ENCODE results near the gene P2RX2.

The P2RX2 gene

GRCh38 chr12:132640936-132641335, 22.4 kb downstream of the P2RX2 start:
- Histone ChIP-seq H3K4ac (ENCODE audit: low read depth, low read length) (no peak overlapping the region), H3K79me2 (ENCODE audit: control insufficient read depth, insufficient read depth, low read length, poor library complexity) (no peaks in the 10 kb centered on the region), H3K9me3 (ENCODE audit: insufficient read depth, low read depth, low read length) (no peaks in the 10 kb centered on the region), H3K4me2 (ENCODE audit: low read length) (no peak overlapping the region), H3K14ac (ENCODE audit: low read length) (no peak overlapping the region), H2AFZ (ENCODE audit: insufficient read depth, low read length, poor library complexity) (no peak overlapping the region), H3K23ac (ENCODE audit: low read length) (no peak overlapping the region), H4K8ac (ENCODE audit: low read depth, low read length) (no peak overlapping the region), H2BK12ac (ENCODE audit: low read length) (no peak overlapping the region), H3K27me3 (ENCODE audit: insufficient read depth, low read length) (no peaks in the 10 kb centered on the region), H2BK5ac (ENCODE audit: low read depth, low read length, poor library complexity) (no peak overlapping the region), H3K79me1 (ENCODE audit: low read length) (no peaks in the 10 kb centered on the region), H3K4me3 (ENCODE audit: low read depth, low read length) (no peak overlapping the region), H3K18ac (ENCODE audit: low read length) (no peak overlapping the region), H3K4me1 (ENCODE audit: control insufficient read depth in 1 of 2, insufficient read depth in 2 of 2, low read length in 2 of 2) (no peaks in the 10 kb centered on the region), H4K12ac (ENCODE audit: low read depth, low read length) (no peak overlapping the region), H2AK5ac (ENCODE audit: low read length) (no peak overlapping the region), H4K91ac (ENCODE audit: low read depth, low read length) (no peak overlapping the region), H2BK120ac (ENCODE audit: insufficient read depth, low read length, poor library complexity) (no peak overlapping the region), H3K27ac (ENCODE audit: low read depth, low read length) (no peak overlapping the region), H3K9ac (ENCODE audit: low read length) (no peak overlapping the region), H3K36me3 (ENCODE audit: control insufficient read depth in 1 of 2, insufficient read depth in 2 of 2, low read length in 2 of 2) (peaks cover 73 to 77% of the 10 kb centered on the region in 2 experiments)
- WGBS (ENCODE audit: extremely low coverage, insufficient coverage, insufficient read length): no CpG with 5 or more reads among the region's 10 CpGs
- no peak for DNase-seq

GRCh38 chr12:132641811-132642650, 23.5 kb downstream of the P2RX2 start:
- no peak overlapping the region for H3K4ac ChIP-seq (ENCODE audit: low read depth, low read length)
- no peak overlapping the region for H3K9ac ChIP-seq (ENCODE audit: low read length)
- no peaks in the 10 kb centered on the region for H3K27me3 ChIP-seq (ENCODE audit: insufficient read depth, low read length)
- H3K23ac ChIP-seq (ENCODE audit: low read length): no peak overlapping the region
- no peak overlapping the region for H3K4me2 ChIP-seq (ENCODE audit: low read length)
- H2BK120ac ChIP-seq (ENCODE audit: insufficient read depth, low read length, poor library complexity): no peak overlapping the region
- H4K12ac ChIP-seq (ENCODE audit: low read depth, low read length): no peak overlapping the region
- no peak for DNase-seq
- H3K36me3 ChIP-seq (ENCODE audit: control insufficient read depth in 1 of 2, insufficient read depth in 2 of 2, low read length in 2 of 2): peaks cover 70 to 74% of the 10 kb centered on the region in 2 experiments
- no peaks in the 10 kb centered on the region for H3K9me3 ChIP-seq (ENCODE audit: insufficient read depth, low read depth, low read length)
- H3K18ac ChIP-seq (ENCODE audit: low read length): no peak overlapping the region
- H3K27ac ChIP-seq (ENCODE audit: low read depth, low read length): no peak overlapping the region
- no peaks in the 10 kb centered on the region for H3K79me1 ChIP-seq (ENCODE audit: low read length)
- no peak overlapping the region for H4K91ac ChIP-seq (ENCODE audit: low read depth, low read length)
- H2BK12ac ChIP-seq (ENCODE audit: low read length): no peak overlapping the region
- no peak overlapping the region for H2BK5ac ChIP-seq (ENCODE audit: low read depth, low read length, poor library complexity)
- no peak overlapping the region for H2AK5ac ChIP-seq (ENCODE audit: low read length)
- no peak overlapping the region for H2AFZ ChIP-seq (ENCODE audit: insufficient read depth, low read length, poor library complexity)
- H3K4me1 ChIP-seq (ENCODE audit: control insufficient read depth in 1 of 2, insufficient read depth in 2 of 2, low read length in 2 of 2): no peaks in the 10 kb centered on the region
- H3K14ac ChIP-seq (ENCODE audit: low read length): no peak overlapping the region
- H3K4me3 ChIP-seq (ENCODE audit: low read depth, low read length): no peak overlapping the region
- no CpG with 5 or more reads among the region's 28 CpGs for WGBS (ENCODE audit: extremely low coverage, insufficient coverage, insufficient read length)
- H4K8ac ChIP-seq (ENCODE audit: low read depth, low read length): no peak overlapping the region
- H3K79me2 ChIP-seq (ENCODE audit: control insufficient read depth, insufficient read depth, low read length, poor library complexity): no peaks in the 10 kb centered on the region

- Histone ChIP-seq H3K4me1 (ENCODE audit: control insufficient read depth in 1 of 2, insufficient read depth in 2 of 2, low read length in 2 of 2) (no peaks in the 10 kb centered on the region), H4K12ac (ENCODE audit: low read depth, low read length) (no peak overlapping the region), H2AK5ac (ENCODE audit: low read length) (no peak overlapping the region), H3K9me3 (ENCODE audit: insufficient read depth, low read depth, low read length) (no peaks in the 10 kb centered on the region), H3K4me2 (ENCODE audit: low read length) (no peak overlapping the region), H3K27ac (ENCODE audit: low read depth, low read length) (no peak overlapping the region), H3K14ac (ENCODE audit: low read length) (no peak overlapping the region), H2AFZ (ENCODE audit: insufficient read depth, low read length, poor library complexity) (no peak overlapping the region), H2BK120ac (ENCODE audit: insufficient read depth, low read length, poor library complexity) (no peak overlapping the region), H3K23ac (ENCODE audit: low read length) (no peak overlapping the region), H3K79me1 (ENCODE audit: low read length) (no peaks in the 10 kb centered on the region), H4K91ac (ENCODE audit: low read depth, low read length) (no peak overlapping the region), H3K18ac (ENCODE audit: low read length) (no peak overlapping the region), H3K9ac (ENCODE audit: low read length) (no peak overlapping the region), H3K79me2 (ENCODE audit: control insufficient read depth, insufficient read depth, low read length, poor library complexity) (no peaks in the 10 kb centered on the region), H3K36me3 (ENCODE audit: control insufficient read depth in 1 of 2, insufficient read depth in 2 of 2, low read length in 2 of 2) (peaks cover 68 to 72% of the 10 kb centered on the region in 2 experiments), H3K27me3 (ENCODE audit: insufficient read depth, low read length) (no peaks in the 10 kb centered on the region), H3K4ac (ENCODE audit: low read depth, low read length) (no peak overlapping the region), H2BK12ac (ENCODE audit: low read length) (no peak overlapping the region), H2BK5ac (ENCODE audit: low read depth, low read length, poor library complexity) (no peak overlapping the region), H4K8ac (ENCODE audit: low read depth, low read length) (no peak overlapping the region), H3K4me3 (ENCODE audit: low read depth, low read length) (no peak overlapping the region)
- DNase-seq: no peak
- no CpG with 5 or more reads among the region's 30 CpGs for WGBS (ENCODE audit: extremely low coverage, insufficient coverage, insufficient read length)
These were observed 24.6 kb downstream of the P2RX2 start for GRCh38 chr12:132642846-132643835.

GRCh38 chr12:132646850-132647249, 28.3 kb downstream of the P2RX2 start:
- no peaks in the 10 kb centered on the region for H3K9me3 ChIP-seq (ENCODE audit: insufficient read depth, low read depth, low read length)
- H3K27me3 ChIP-seq (ENCODE audit: insufficient read depth, low read length): no peaks in the 10 kb centered on the region
- peaks cover 65 to 68% of the 10 kb centered on the region in 2 experiments for H3K36me3 ChIP-seq (ENCODE audit: control insufficient read depth in 1 of 2, insufficient read depth in 2 of 2, low read length in 2 of 2)
- no peak overlapping the region for H4K8ac ChIP-seq (ENCODE audit: low read depth, low read length)
- no peak overlapping the region for H2BK5ac ChIP-seq (ENCODE audit: low read depth, low read length, poor library complexity)
- H2AK5ac ChIP-seq (ENCODE audit: low read length): no peak overlapping the region
- H2BK12ac ChIP-seq (ENCODE audit: low read length): no peak overlapping the region
- no peaks in the 10 kb centered on the region for H3K4me1 ChIP-seq (ENCODE audit: control insufficient read depth in 1 of 2, insufficient read depth in 2 of 2, low read length in 2 of 2)
- H3K18ac ChIP-seq (ENCODE audit: low read length): no peak overlapping the region
- no peak for DNase-seq
- no peaks in the 10 kb centered on the region for H3K79me1 ChIP-seq (ENCODE audit: low read length)
- no peak overlapping the region for H3K23ac ChIP-seq (ENCODE audit: low read length)
- no peak overlapping the region for H3K4me3 ChIP-seq (ENCODE audit: low read depth, low read length)
- H3K27ac ChIP-seq (ENCODE audit: low read depth, low read length): no peak overlapping the region
- H2BK120ac ChIP-seq (ENCODE audit: insufficient read depth, low read length, poor library complexity): no peak overlapping the region
- H3K4me2 ChIP-seq (ENCODE audit: low read length): no peak overlapping the region
- H4K12ac ChIP-seq (ENCODE audit: low read depth, low read length): no peak overlapping the region
- no peak overlapping the region for H3K9ac ChIP-seq (ENCODE audit: low read length)
- H4K91ac ChIP-seq (ENCODE audit: low read depth, low read length): no peak overlapping the region
- WGBS (ENCODE audit: extremely low coverage, insufficient coverage, insufficient read length): no CpG with 5 or more reads among the region's 7 CpGs
- H3K4ac ChIP-seq (ENCODE audit: low read depth, low read length): no peak overlapping the region
- no peak overlapping the region for H2AFZ ChIP-seq (ENCODE audit: insufficient read depth, low read length, poor library complexity)
- no peaks in the 10 kb centered on the region for H3K79me2 ChIP-seq (ENCODE audit: control insufficient read depth, insufficient read depth, low read length, poor library complexity)
- no peak overlapping the region for H3K14ac ChIP-seq (ENCODE audit: low read length)
